OCI-M2 (cell line): Measurements from ENCODE around the gene HK1.
"Not testable (repeated sequence)": the region's sequence is repeated elsewhere in the genome, so short reads cannot be mapped to it uniquely, and the experiment has no call there.

Source experiments
- DNase-seq: peaks from one replicate; lab custom pipeline; 2025; ENCODE audit not compliant: unreplicated experiment; lab: John Stamatoyannopoulos, UW

The HK1 gene

DNA sequence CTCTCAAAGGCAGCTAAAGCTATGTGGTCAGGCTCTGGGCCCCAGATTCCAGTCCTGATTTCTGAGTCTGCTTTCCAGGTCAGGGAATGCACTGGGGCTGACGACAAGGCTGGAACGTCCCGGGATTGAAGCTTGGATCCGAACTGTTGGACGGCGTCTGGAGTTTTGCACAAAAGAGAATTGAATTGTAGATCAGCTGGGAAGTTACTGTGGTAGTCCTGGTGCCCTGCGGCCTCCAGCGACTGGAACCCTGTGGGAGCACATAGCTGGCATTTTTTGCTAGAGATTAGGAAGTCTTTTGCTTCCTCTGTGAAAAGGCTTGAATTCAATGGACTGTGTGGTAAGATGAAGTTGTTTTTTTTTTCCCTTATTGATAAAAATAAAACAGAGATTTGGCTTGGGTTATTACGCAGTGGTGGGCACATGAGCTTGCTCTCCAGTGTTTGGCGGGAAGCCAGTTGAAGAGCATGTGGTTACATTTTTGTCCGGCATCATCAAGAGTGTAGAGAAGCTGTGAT lies at the start of gene HK1:
HK1 (plus strand) TSS at position 51 of the 518 bp plus-strand sequence.
- no peak for DNase-seq

- no peak for DNase-seq
Measured at GRCh38 chr10:69229616-69229916, 48.7 kb upstream of the HK1 start.

DNA sequence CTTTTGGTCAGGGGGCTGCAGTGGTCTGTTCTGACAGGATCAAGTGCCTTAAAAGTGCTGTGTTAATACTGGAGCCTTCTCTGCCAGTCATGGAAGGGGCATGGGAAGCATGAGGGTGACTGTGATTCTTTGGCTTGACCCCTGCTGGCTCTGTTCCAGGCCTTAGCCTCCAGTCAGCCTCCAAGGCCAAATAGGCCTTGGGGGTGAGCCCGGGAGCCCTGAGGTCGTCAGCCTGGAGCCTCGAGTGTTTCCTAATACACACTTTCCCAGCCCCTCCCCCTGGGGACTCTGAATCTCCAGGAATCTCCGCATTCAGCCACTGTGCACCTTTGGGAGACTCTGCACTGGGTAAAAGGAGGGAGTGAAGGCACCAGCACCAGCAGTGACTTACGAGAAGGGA lies 48.2 kb upstream of the HK1 start:
- no peak for DNase-seq

GRCh38 chr10:69232252-69232651 lies 46.0 kb upstream of the HK1 start:
- no peak for DNase-seq

DNA sequence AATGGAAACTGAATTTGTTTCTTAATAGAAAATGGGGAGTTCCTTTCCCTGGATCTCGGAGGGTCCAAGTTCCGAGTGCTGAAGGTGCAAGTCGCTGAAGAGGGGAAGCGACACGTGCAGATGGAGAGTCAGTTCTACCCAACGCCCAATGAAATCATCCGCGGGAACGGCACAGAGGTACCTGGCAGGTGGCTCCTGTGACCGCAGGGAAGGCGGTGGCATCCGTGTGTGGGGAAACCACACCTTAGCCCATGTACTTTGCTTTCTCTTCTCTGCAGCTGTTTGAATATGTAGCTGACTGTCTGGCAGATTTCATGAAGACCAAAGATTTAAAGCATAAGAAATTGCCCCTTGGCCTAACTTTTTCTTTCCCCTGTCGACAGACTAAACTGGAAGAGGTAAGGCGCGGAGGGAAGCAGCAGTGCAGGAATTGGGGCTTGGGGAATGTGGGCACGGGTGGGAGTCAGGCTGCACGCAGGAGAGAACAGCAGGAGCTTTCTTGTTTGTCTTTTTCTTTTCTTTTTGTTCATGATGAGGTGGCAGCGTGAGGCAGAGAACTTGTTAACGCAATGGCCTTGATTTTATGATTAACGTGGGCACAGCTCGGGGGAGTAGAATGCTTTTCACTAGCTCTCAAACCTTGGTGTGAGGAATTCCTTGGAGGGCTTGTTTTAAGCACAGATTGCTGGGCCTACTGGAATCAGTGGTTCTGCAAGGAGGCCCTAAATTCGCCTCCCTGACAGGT lies 45.4 kb upstream of the HK1 start:
- DNase-seq = no peak

DNA sequence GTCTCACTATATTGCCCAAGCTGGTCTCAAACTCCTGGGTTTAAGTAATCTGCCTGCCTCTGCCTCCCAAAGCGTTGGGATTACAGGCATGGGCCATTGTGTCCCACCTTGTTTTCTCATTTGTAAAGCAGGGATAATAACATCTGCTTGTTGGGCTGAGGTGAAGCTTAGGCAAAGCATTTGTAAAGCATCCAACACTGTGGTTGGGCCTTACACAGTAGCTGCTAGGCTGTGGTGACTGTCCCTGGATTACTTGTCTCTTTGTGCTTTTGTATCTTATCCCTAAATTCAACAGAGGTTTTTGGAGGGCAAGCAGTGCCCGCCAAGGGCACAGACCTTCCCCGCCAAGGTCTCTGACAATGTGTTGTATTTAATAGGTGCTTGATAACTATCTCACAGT lies 43.8 kb upstream of the HK1 start:
- no peak for DNase-seq

DNA sequence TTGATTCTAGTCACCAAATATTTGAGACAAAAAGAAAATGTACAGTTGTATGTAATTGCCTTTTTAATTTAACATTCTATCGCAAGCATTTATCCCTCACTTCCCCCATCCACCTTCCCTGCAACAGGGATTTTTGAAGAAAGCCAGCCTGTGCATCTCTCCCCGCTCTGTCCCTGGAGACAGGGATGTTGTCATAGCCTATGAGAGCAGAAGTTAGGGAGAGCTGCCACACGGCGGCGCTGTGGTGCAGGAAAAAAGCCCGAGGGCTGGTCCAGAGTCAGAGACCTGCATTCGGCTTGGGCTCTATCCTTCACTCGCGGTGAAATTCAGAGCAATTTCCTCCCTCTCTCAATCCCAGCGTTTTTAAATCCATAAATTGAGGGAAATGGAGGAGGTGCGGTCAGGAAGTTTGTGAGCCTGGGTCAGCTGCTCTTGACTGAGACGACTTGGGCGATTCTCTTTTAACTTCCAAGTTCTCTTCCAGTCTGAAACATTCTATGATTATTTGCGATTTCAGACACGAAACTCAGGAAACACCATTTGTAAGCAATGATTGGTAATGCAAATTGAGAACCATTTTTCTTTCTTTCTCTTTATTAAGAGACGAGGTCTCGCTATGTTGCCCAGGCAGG lies 40.7 kb upstream of the HK1 start:
- peak; percentile 63 for DNase-seq

- DNase-seq = no peak
Measured at GRCh38 chr10:69239136-69239535, 39.2 kb upstream of the HK1 start.

DNA sequence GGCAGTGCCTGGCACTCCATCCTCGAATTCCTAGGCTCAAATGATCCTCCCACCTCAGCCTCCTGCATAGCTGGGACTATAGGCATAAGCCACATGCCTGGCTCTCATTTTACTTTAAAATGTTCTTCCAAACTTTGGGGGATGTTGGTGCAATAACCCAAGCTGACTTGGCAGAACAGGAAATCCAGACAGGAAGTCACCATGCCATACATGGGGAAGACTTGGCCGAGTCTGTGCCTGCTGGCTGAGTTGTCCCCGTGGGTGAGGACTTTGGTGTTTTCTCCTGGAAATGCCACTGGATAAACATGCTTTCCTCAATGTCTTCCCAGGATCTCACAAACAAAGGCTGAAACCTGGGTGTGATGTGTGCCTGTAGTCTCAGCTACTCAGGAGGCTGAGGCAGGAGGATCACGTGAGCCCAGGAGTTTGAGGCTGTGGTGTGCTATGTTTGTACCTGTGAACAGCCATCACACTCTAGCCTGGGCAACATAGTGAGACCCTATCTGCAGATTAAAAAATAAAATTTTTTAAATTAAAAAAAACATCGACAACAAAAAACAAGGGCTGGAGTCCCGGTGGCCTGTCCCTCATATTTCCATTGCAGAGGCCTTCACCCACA lies 38.4 kb upstream of the HK1 start:
- no peak for DNase-seq

GRCh38 chr10:69240455-69240854 lies 37.8 kb upstream of the HK1 start:
- DNase-seq = no peak

- DNase-seq = no peak
Measured at GRCh38 chr10:69241575-69241974, 36.7 kb upstream of the HK1 start.

GRCh38 chr10:69242040-69242851 lies 36.0 kb upstream of the HK1 start:
- DNase-seq = no peak

DNA sequence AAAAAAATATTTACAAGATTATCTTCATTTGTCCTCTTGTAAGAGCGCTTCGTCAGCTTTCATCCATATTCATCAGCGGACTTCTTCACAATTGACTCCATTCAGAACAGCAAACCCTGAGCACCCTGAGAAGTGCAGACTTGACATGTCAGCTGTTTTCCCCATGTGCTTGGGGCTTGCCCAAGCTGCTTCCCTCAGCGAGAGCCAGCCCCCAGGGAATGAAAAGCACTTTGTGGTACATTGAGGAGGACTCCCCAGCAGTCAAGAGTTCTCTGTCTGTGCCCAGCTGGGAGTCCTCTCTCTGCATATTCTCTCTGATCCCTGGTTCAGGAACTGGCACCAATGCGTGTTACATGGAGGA lies 35.5 kb upstream of the HK1 start:
- DNase-seq = no peak

DNA sequence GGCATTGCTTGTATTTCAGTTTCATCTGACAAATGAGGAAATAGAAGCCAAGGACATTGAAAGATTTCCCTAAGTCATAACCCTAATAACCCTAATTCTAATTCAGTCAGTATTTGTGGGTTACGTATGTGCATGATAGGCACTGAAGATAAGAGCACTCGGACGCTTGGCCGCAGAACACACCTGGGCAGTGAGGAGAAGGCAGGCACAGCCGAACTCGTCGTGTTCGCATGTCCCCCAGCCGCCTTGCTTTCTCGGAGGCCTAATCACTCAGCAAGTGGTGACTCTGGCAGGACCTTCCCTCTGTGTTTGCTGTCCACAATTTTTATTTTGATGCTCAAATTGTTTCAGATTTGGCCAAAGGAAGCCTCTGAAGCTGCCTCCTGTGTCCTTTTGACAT lies 34.5 kb upstream of the HK1 start:
- DNase-seq = no peak

DNA sequence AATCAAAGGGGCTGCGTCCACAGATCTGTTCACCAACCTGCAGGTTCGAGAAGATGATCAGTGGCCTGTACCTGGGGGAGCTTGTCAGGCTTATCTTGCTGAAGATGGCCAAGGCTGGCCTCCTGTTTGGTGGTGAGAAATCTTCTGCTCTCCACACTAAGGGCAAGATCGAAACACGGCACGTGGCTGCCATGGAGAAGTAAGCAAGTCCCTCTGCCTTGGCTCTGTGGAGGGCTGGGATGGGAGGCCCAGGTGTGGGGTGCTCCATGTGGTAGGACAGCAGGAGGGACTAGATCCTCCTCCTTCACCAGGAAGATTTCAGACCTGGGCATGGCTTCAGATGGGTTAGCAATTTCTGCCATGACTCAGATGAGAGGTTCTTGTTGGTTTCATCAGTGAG lies 32.3 kb upstream of the HK1 start:
- DNase-seq = no peak

- no peak for DNase-seq
Measured at GRCh38 chr10:69246581-69247312, 31.5 kb upstream of the HK1 start.

DNA sequence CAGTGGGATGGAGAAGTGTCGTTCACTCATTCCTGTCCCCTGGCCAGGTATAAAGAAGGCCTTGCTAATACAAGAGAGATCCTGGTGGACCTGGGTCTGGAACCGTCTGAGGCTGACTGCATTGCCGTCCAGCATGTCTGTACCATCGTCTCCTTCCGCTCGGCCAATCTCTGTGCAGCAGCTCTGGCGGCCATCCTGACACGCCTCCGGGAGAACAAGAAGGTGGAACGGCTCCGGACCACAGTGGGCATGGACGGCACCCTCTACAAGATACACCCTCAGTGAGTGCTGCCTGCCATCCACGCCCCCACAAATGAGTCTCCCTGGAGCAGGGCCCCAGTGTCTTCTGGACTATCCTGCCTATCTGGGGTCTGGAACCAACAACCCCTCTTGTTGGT lies 31.0 kb upstream of the HK1 start:
- DNase-seq = no peak

DNA sequence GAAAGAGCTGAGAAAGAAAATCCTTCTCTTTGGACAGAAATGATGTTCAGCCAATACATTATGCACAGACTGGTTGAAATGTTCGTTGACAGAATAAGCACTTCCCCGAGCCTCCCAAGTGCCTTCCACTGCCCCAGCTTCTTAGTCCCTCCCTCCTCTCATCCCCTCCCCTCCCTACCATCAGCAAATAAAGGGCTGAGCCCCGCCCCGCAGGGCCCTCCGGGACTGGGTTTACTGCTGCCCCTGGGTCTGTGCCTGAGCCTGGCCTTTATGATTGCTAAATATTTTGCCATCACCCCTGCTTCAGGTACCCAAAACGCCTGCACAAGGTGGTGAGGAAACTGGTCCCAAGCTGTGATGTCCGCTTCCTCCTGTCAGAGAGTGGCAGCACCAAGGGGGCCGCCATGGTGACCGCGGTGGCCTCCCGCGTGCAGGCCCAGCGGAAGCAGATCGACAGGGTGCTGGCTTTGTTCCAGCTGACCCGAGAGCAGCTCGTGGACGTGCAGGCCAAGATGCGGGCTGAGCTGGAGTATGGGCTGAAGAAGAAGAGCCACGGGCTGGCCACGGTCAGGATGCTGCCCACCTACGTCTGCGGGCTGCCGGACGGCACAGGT lies 30.1 kb upstream of the HK1 start:
- DNase-seq = no peak

DNA sequence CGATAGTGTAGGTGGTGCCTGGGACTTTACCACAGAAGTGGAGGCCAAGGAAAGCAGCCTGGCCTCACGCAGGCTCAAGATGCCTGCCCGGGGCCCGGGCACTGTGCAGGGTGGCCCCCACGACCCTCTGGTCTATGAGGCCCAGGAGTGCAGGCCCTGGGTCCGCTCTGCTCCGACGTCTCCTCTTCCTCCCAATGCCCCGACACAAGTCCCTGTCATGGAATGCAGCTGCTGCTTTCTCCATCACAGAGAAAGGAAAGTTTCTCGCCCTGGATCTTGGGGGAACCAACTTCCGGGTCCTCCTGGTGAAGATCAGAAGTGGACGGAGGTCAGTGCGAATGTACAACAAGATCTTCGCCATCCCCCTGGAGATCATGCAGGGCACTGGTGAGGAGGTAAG lies 28.3 kb upstream of the HK1 start:
- no peak for DNase-seq

DNA sequence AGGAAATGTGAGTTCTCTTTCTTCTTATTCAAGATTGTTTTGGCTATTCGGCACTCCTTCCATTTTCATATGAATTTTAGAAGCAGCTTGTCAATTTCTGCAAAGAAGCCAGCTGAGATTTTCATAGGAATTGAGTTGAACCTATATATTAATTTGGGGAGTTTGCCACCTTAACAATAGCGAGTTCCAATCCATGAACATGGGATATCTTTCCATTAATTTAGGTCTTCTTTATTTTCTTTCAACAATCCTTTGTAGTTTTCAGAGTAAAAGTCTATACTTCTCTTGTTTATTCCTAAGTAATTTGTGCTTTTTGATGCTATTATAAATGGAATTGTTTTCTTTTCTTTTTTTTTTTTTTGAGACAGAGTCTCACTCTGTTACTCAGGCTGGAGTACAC lies 26.9 kb upstream of the HK1 start:
- not testable (repeated sequence) for DNase-seq

- DNase-seq = no peak
Measured at GRCh38 chr10:69253171-69253570, 25.1 kb upstream of the HK1 start.
